NCI-H226 (cell line): ENCODE results near the gene ANO5.
"Not testable (repeated sequence)": the region's sequence is repeated elsewhere in the genome, so short reads cannot be mapped to it uniquely, and the experiment has no call there.

ENCODE experiments used
- DNase-seq: peaks from one replicate; pipeline ENCODE4 v3.0.0-alpha.2; 2015

ANO5 gene

GRCh38 chr11:22207162-22207561 is 14.3 kb downstream of the ANO5 start:
- DNase-seq = no peak

DNA sequence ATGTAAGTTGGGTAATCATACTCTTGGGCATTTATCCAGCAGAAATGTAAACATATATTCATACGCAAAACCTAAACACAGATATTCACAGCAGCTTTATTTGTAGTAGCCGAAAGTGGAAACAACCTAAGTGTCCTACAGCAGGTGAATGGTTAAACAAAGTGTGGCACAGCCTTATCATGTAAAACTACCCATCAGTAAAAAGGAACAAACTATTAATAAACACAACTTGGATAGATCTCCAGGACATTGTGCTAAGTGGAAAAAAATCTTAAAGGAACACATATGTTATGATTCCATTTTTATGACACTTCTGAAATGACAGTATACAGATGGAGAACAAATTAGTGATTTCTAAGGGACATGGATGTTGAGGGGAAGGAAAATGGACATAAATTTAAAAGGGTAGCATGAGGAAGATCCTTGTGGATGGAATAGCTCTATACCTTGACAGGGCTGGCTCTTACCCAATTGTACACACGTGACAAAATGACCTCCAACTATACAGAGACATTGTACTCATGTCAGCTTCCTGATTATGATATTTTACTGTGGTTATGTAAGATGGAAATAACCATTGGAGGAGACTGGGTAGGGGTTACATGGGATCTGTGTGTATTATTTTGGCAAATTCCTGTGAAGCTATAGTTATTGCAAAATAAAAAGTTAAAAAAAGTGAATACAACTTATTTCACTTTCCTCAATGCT is 15.4 kb downstream of the ANO5 start:
- DNase-seq = no peak

GRCh38 chr11:22216940-22217339 is 24.1 kb downstream of the ANO5 start:
- DNase-seq = no peak

- DNase-seq = no peak
Observed at GRCh38 chr11:22221143-22221542, 28.3 kb downstream of the ANO5 start.

DNA sequence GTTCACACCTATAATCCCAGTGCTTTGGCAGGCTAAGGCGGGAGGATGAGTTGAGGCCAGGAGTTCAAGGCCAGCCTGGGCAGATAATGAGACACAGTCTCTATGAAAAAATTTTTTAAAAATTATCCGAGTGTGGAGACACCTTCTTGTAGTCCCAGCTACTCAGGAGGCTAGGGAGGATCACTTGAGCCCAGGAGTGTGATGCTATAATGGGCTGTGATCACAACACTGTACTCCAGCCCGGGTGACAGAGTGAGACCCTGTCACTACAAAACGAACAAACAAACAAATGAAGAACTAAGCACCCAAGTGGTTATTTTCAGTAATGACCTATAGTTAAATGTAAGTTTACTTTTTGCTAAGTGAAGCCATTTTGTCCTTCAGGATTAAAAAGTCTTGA is 32.3 kb downstream of the ANO5 start:
- no peak for DNase-seq

GRCh38 chr11:22234743-22235142 is 41.9 kb downstream of the ANO5 start:
- no peak for DNase-seq

DNA sequence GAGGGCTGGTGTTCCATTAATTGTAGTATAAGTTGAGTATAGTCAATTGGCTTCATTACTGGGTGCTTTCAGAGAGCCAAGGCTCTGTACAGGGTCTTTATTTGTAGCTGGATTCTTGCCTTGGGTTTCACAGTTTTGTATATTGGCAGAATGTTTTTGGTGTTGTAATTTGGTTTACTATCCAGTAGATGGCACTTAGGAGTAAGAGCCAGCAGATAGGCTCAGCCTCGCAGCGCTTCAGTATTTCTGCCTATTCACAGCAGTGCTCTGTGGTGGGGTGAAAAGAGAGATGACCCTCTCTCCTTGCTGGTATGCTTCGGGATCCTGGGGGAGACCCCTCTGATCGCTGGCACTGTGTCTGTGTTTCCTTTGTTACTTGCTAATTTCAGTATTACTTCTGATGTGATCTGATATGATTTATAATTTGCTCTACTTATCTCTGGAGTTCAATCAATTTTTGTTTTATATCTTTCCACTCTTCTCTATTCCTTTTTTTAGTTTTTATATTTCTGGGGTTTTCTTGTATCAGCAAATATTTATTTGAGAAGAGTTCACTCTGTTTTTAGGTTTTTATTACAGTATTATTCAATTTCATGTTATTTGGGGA is 52.2 kb downstream of the ANO5 start:
- DNase-seq = no peak

- DNase-seq = no peak
Observed at GRCh38 chr11:22246992-22247391, 54.1 kb downstream of the ANO5 start.

- DNase-seq = no peak
Observed at GRCh38 chr11:22249871-22250270, 57.0 kb downstream of the ANO5 start.

DNA sequence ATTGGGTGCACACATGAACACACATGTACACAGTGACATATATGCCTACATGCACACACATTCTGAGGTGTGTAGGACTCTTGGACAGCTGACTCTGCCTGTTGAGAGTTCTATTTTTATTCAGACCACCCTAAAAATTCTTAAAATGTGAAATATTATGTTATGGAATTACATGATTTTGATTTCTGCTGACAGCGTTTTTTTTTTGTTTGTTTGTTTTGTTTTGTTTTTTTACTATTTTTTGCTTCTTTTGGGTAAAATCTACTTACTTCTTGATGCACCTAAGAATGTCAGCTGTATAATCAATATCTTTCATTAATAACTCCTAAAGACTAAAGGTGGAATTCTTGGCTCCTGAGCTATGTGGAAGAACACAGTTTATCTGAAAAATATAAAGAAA is 64.0 kb downstream of the ANO5 start:
- no peak for DNase-seq

DNA sequence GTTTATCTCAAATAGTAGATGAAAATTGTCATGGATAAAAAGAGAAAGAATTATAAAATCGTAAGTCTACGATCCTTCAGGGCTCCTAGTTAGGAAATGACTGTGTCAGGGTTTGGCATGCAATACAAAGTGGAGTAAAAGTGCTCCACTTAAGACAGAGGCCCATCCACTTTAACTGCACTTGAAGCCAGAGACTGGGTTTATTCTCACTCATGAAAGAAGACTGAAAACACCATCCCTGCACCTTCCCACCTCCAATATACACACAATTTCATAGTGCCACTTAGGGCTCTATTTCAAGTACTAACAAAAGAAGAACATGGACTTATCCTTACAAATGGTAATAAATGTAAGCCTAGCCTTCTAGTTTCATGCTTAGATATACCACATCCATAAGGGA is 70.7 kb downstream of the ANO5 start:
- DNase-seq = no peak

DNA sequence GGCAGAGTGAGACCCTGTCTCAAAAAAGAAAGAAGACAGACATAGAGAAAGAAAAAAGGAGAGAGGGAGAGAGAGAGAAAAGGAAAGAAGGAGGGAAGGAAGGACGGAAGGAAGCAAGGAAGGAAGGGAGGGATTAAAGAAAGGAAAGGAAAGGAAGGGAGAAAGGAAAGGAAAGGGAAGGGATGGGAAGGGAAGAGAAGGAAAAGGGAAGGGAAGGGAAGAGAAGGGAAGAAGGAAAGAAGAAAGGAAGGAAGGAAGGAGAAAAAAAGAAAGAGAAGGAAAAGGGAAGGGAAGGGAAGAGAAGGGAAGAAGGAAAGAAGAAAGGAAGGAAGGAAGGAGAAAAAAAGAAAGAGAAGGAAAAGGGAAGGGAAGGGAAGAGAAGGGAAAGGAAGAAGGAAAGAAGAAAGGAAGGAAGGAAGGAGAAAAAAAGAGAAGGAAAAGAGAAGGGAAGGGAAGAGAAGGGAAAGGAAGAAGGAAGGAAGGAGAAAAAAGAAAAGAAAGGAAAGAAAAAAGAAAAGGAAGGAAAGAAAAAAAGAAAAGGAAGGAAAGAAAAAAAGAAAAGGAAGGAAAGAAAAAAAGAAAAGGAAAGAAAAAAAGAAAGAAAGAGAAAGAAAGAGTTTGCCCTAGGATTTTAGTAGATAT is 76.2 kb downstream of the ANO5 start:
- DNase-seq = not testable (repeated sequence)

- DNase-seq = no peak
Observed at GRCh38 chr11:22273781-22274180, 80.9 kb downstream of the ANO5 start.

DNA sequence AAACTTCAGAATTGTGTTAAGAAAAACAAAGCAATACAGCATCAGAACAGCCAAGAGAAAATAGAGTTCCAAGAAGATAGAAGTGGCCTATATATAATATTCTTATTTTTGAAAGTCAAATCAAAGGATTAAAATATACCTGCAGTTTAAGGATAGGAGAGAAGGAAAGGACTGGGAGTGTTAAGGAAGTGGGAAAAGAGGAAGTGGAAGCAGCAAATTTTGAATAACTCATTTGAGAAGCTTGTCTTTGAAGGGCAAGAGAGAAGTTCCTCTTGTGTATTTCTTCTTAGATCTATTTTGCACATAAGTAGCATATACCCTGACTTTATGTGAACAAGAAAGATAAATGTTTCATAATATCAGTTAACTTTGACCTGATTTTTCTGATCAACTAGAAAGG is 82.7 kb downstream of the ANO5 start:
- no peak for DNase-seq

DNA sequence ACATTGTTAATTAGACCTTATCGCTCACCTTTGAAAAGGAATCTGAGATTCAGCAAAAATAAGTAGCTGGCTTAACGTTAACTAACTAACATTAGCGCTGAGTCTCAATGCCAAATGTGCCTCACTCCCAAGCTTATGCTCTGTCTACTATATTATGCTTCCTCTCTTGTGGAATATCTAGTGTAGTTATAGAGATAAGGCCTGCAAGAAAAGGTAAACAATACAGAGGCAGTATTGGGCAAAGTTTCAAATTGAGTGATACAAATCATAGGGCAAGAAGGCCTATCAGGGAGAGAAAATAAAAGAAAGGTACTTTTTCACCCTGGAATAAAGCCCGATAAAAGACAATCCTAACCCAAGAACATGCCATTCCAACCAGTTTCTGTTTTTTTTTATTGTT is 83.7 kb downstream of the ANO5 start:
- no peak for DNase-seq

- not testable (repeated sequence) for DNase-seq
Observed at GRCh38 chr11:22284991-22285390, 92.1 kb downstream of the ANO5 start.

GRCh38 chr11:22302368-22302767 is 109.5 kb downstream of the ANO5 start:
- DNase-seq = no peak

DNA sequence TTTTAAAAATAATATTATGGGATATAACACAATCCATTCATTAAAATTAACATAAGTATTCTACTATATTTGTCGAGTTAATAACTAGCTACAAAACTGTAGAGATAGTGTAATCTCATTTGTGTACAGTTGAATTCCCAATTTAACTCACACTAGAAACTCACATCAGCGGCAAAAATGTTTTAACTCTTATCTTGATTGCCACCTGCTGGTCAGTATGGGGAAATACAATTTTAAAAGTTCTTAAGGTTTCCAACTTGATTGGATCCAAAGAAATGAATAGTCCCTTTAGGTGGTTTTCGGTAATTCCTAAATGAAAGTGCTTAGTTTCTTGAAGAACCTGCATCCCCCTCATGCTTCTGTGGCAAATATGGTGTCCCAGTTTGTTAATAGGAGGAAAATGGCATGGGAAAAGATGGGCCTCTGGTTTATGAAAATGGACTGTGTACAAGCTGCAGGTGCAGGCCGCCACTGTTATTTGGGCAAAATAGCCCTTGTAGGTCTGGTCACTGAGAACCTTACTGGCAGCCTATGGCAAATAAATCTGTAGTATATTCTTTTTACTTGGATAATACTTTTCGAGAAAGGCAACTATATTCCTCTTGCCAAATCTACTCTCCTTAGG is 111.6 kb downstream of the ANO5 start:
- no peak for DNase-seq

- no peak for DNase-seq
Observed at GRCh38 chr11:22317656-22318055, 124.8 kb downstream of the ANO5 start.

GRCh38 chr11:22331771-22332170 is 138.9 kb downstream of the ANO5 start:
- no peak for DNase-seq
